ENCODE measurements around the gene PRDX5. TPM values are rescaled to one million over a fixed set of nuclear protein-coding genes. Genes with fewer than 3 reads are reported as not detected.
A peak's percentile ranks its signal among the peaks of the same experiment; 100 is the strongest.

Gene PRDX5
- total RNA-seq, 4 donors from 2014 or later: 179 to 260 (median 181) TPM

GRCh38 chr11:64341429-64341828 is 23.5 kb downstream of the PRDX5 start:
- H3K4me3 ChIP-seq: no peak overlapping the region
- ATAC-seq: no peak
- no peaks in the 10 kb centered on the region for H3K36me3 ChIP-seq
- H3K27me3 ChIP-seq: no peaks in the 10 kb centered on the region
- H3K4me1 ChIP-seq: peaks cover 0 to 26% (median 10%) of the 10 kb centered on the region in 3 donors
- WGBS, 2 donors (ENCODE audit: low coverage in 1 of 2): no CpG with 5 or more reads among the region's 21 CpGs
- no peak overlapping the region for H3K27ac ChIP-seq
- no peaks in the 10 kb centered on the region for H3K9me3 ChIP-seq
- TF ChIP-seq POLR2A (IDR thresholded peaks at IDR 0.05): no peak
- no peak for TF ChIP-seq CTCF (IDR thresholded peaks at IDR 0.05)
- TF ChIP-seq POLR2AphosphoS5 (IDR thresholded peaks at IDR 0.05): no peak

- H3K9me3 ChIP-seq: no peaks in the 10 kb centered on the region
- H3K4me3 ChIP-seq: peak overlapping the region; percentile 20 to 48
- no peaks in the 10 kb centered on the region for H3K27me3 ChIP-seq
- peak overlapping the region; percentile 67 to 86 (median 83) for H3K27ac ChIP-seq
- peak; percentile 95 for ATAC-seq
- peaks cover 0 to 26% (median 10%) of the 10 kb centered on the region in 3 donors for H3K4me1 ChIP-seq
- no peaks in the 10 kb centered on the region for H3K36me3 ChIP-seq
- peak in 3 of 4 experiments; percentile 70 to 76 (median 73) for TF ChIP-seq CTCF (IDR thresholded peaks at IDR 0.05)
- TF ChIP-seq EP300 (IDR thresholded peaks at IDR 0.05): no peak
- TF ChIP-seq POLR2AphosphoS5 (IDR thresholded peaks at IDR 0.05): peak; percentile 64
- TF ChIP-seq POLR2A (IDR thresholded peaks at IDR 0.05): peak in 1 of 2 donors; percentile 20
- 11% methylated on average over 8 of the region's 55 CpGs; no CpG with 5 or more reads in 1 of the 2 donors for WGBS, 2 donors (ENCODE audit: low coverage in 1 of 2)
Measured at GRCh38 chr11:64341851-64342791, 24.2 kb downstream of the PRDX5 start.

- no peaks in the 10 kb centered on the region for H3K9me3 ChIP-seq
- WGBS, 2 donors (ENCODE audit: low coverage in 1 of 2): 17 to 19% methylated on average over 3 to 5 of the region's 29 CpGs
- H3K27me3 ChIP-seq: no peaks in the 10 kb centered on the region
- no peak for ATAC-seq
- H3K4me1 ChIP-seq: peaks cover 0 to 26% (median 10%) of the 10 kb centered on the region in 3 donors
- peak overlapping the region in 3 of 4 donors; percentile 82 to 86 (median 84) for H3K27ac ChIP-seq
- no peaks in the 10 kb centered on the region for H3K36me3 ChIP-seq
- TF ChIP-seq CTCF (IDR thresholded peaks at IDR 0.05) (no peak), POLR2AphosphoS5 (IDR thresholded peaks at IDR 0.05) (no peak), EP300 (IDR thresholded peaks at IDR 0.05) (no peak), POLR2A (IDR thresholded peaks at IDR 0.05) (no peak)
- H3K4me3 ChIP-seq: peak overlapping the region; percentile 20 to 48
Measured at GRCh38 chr11:64342869-64343745, 25.2 kb downstream of the PRDX5 start.

GRCh38 chr11:64343767-64344559 is 26.0 kb downstream of the PRDX5 start:
- 40% methylated on average over 1 of the region's 18 CpGs; no CpG with 5 or more reads in 1 of the 2 donors for WGBS, 2 donors (ENCODE audit: low coverage in 1 of 2)
- ATAC-seq: no peak
- no peak for TF ChIP-seq POLR2A (IDR thresholded peaks at IDR 0.05)
- peak in 1 of 4 experiments; percentile 27 for TF ChIP-seq CTCF (IDR thresholded peaks at IDR 0.05)
- no peak for TF ChIP-seq POLR2AphosphoS5 (IDR thresholded peaks at IDR 0.05)
- no peak for TF ChIP-seq EP300 (IDR thresholded peaks at IDR 0.05)

More at GRCh38 chr11:64343767-64344559, 26.0 kb downstream of the PRDX5 start:
- Histone ChIP-seq H3K4me1 (peaks cover 0 to 26% (median 10%) of the 10 kb centered on the region in 3 donors), H3K27me3 (no peaks in the 10 kb centered on the region), H3K4me3 (no peak overlapping the region), H3K9me3 (no peaks in the 10 kb centered on the region), H3K27ac (no peak overlapping the region), H3K36me3 (no peaks in the 10 kb centered on the region)
